ENCODE results near the gene WNT6. TPM values are rescaled to one million over a fixed set of nuclear protein-coding genes. Genes with fewer than 3 reads are reported as not detected.

Gene WNT6
- total and polyA plus RNA-seq, 2 of the 8 experiments (the other 6 are each of a cell fraction or from before 2014, with no cell fraction given): not detected

GRCh38 chr2:218904176-218904575 is 44.6 kb downstream of the WNT6 start:
- H3K79me1 ChIP-seq (ENCODE audit: low read depth, low read length): no peaks in the 10 kb centered on the region
- H3K4me1 ChIP-seq (replicated peaks in 1 of 4; ENCODE audit: control insufficient read depth in 3 of 4, insufficient read depth in 4 of 4, low read length in 3 of 4): no peaks in the 10 kb centered on the region
- FAIRE-seq (no peak), DNase-seq (ENCODE audit: low read depth in 1 of 2, low spot score in 2 of 2) (no peak)
- peaks cover 9 to 53% (median 32%) of the 10 kb centered on the region in 4 experiments for H3K27me3 ChIP-seq (replicated peaks in 1 of 4; ENCODE audit: control insufficient read depth in 3 of 4, extremely low read depth in 1 of 4, insufficient read depth in 3 of 4, low read length in 3 of 4)
- no peaks in the 10 kb centered on the region for H3K79me2 ChIP-seq (ENCODE audit: control insufficient read depth in 1 of 2, insufficient read depth in 2 of 2, low read length in 2 of 2)
- H2BK20ac ChIP-seq (ENCODE audit: low read length): no peak overlapping the region
- H3K27ac ChIP-seq (ENCODE audit: low read depth, low read length): no peak overlapping the region
- no peaks in the 10 kb centered on the region for H4K20me1 ChIP-seq (replicated peaks in 1 of 2; ENCODE audit: control insufficient read depth in 1 of 2, insufficient read depth in 2 of 2, low read length in 2 of 2)
- TF ChIP-seq, protein P1, sequence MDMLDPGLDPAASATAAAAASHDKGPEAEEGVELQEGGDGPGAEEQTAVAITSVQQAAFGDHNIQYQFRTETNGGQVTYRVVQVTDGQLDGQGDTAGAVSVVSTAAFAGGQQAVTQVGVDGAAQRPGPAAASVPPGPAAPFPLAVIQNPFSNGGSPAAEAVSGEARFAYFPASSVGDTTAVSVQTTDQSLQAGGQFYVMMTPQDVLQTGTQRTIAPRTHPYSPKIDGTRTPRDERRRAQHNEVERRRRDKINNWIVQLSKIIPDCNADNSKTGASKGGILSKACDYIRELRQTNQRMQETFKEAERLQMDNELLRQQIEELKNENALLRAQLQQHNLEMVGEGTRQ (IDR thresholded peaks at IDR 0.05; ENCODE audit: low read length): no peak
- TF ChIP-seq TAF1 (IDR thresholded peaks at IDR 0.05; ENCODE audit: low read depth, low read length): no peak
- no peak for TF ChIP-seq CTBP2 (IDR thresholded peaks at IDR 0.05; ENCODE audit: borderline replicate concordance, insufficient read depth, insufficient read length, low read length)
- no peak for TF ChIP-seq GABPA (IDR thresholded peaks at IDR 0.05; ENCODE audit: borderline replicate concordance, insufficient read depth, low read length)
- H2AK5ac ChIP-seq (ENCODE audit: low read depth, low read length): no peak overlapping the region
- no peak overlapping the region for H3K9ac ChIP-seq (replicated peaks in 1 of 4; ENCODE audit: extremely low read depth in 1 of 4, low read depth in 3 of 4, low read length in 3 of 4)
- H3K4me2 ChIP-seq (ENCODE audit: insufficient read depth in 1 of 2, low read depth in 2 of 2, low read length in 2 of 2): no peak overlapping the region
- no peak overlapping the region for H2AFZ ChIP-seq (ENCODE audit: low read length)
- H3K36me3 ChIP-seq (ENCODE audit: control insufficient read depth in 2 of 4, insufficient read depth in 4 of 4, low read length in 3 of 4): no peaks in the 10 kb centered on the region
- H2BK15ac ChIP-seq (ENCODE audit: low read length): no peak overlapping the region
- peaks cover 9% of the 10 kb centered on the region; the same call in 1 of the 2 replicates for H3K23me2 ChIP-seq (ENCODE audit: low read depth, low read length)
- no peak overlapping the region for H2BK120ac ChIP-seq (replicated peaks; ENCODE audit: low read depth, low read length)
- H2BK12ac ChIP-seq (ENCODE audit: low read depth, low read length): no peak overlapping the region
- H3K4me3 ChIP-seq (ENCODE audit: extremely low read depth in 1 of 4, insufficient read depth in 2 of 4, low read depth in 3 of 4, low read length in 4 of 4): no peak overlapping the region
- no peak overlapping the region for H3K4ac ChIP-seq (replicated peaks; ENCODE audit: insufficient read length, low read depth, low read length)
- H3K56ac ChIP-seq (replicated peaks; ENCODE audit: insufficient read length, low read depth, low read length): no peak overlapping the region
- H4K91ac ChIP-seq (replicated peaks; ENCODE audit: insufficient read length, low read length): no peak overlapping the region
- no peaks in the 10 kb centered on the region for H3K9me3 ChIP-seq (ENCODE audit: insufficient read depth in 2 of 2, low read depth in 1 of 2, low read length in 1 of 2)
- no peak overlapping the region for H3K23ac ChIP-seq (ENCODE audit: insufficient read length)
- 42 to 100% methylated on average over 1 to 2 of the region's 2 CpGs for WGBS, 2 experiments (ENCODE audit: extremely low coverage in 1 of 2, insufficient coverage in 1 of 2, insufficient read length in 1 of 2, insufficient replicate concordance in 2 of 2, low coverage in 1 of 2, low lambda C conversion rate in 2 of 2, missing lambda C conversion rate in 1 of 2)
- ChIA-PET POLR2A (ENCODE audit: partially characterized antibody) (no interaction called here), CTCF (ENCODE audit: partially characterized antibody) (interaction anchor here (1.1 to 9.3 kb wide), 4 partner anchors 9 to 62 kb away, joined by 3 to 66 read pairs (median 4); no protein-coding TSS in a partner anchor)
- no peak overlapping the region for H3K14ac ChIP-seq (ENCODE audit: insufficient read length)
- H4K5ac ChIP-seq (ENCODE audit: insufficient read length, low read depth, low read length): no peak overlapping the region
- no peak overlapping the region for H3K18ac ChIP-seq (ENCODE audit: extremely low read depth, low read length)
- H2BK5ac ChIP-seq (ENCODE audit: low read depth, low read length): no peak overlapping the region
- no peak overlapping the region for H4K8ac ChIP-seq (ENCODE audit: extremely low read depth, insufficient read depth, low read length)
